Transverse colon (tissue), 4 donors: ENCODE results near the gene QRFP. TPM values are rescaled to one million over a fixed set of nuclear protein-coding genes. Genes with fewer than 3 reads are reported as not detected.
A peak's percentile ranks its signal among the peaks of the same experiment; 100 is the strongest.
"Not testable (repeated sequence)": the region's sequence is repeated elsewhere in the genome, so short reads cannot be mapped to it uniquely, and the experiment has no call there.

ENCODE experiments used
- DNase-seq: peaks from one replicate; pipeline ENCODE4 v3.0.0-alpha.2; 2019
- H3K27ac ChIP-seq, 4 donors: fragments of 200-600 bp; sonication (generic); 2 replicates each; pipeline ENCODE4 v1.5.1; 2016 to 2018; ENCODE audit warnings: inconsistent platforms in 4 of 4
- H3K27me3 ChIP-seq: fragments of 200-600 bp; sonication (generic); 2 replicates; pipeline ENCODE4 v1.5.1; 2017; ENCODE audit warnings: inconsistent platforms
- H3K36me3 ChIP-seq, 4 donors: fragments of 200-600 bp; sonication (generic); 2 replicates each; pipeline ENCODE4 v1.5.1; 2017 to 2019; ENCODE audit warnings: inconsistent platforms in 4 of 4
- H3K4me1 ChIP-seq, 4 donors: fragments of 200-600 bp; sonication (generic); 2 replicates each; pipeline ENCODE4 v1.5.1; 2017 to 2020; ENCODE audit warnings: inconsistent platforms in 4 of 4
- H3K4me3 ChIP-seq, 4 donors: fragments of 200-600 bp; sonication (generic); 1 replicate in 1 of 4; 2 replicates in 3 of 4; pipeline versions ENCODE4 v1.5.1 to v1.6.1; 2017 to 2019; ENCODE audit warnings: inconsistent platforms in 4 of 4
- H3K9me3 ChIP-seq, 2 donors: fragments of 200-600 bp; sonication (generic); 2 replicates each; pipeline ENCODE4 v1.5.1; 2017 to 2019; ENCODE audit warnings: inconsistent platforms in 2 of 2
- EP300 ChIP-seq: sonication (generic); formaldehyde crosslinking; IDR thresholded peaks from one replicate; pipeline ENCODE4 v1.6.1; 2017; ENCODE audit warnings: antibody characterized with exemption, low read depth
- POLR2A ChIP-seq: fragments of 450-650 bp; IDR thresholded peaks from one replicate; pipeline ENCODE4 v1.6.1; 2016; ENCODE audit warnings: antibody characterized with exemption, mild to moderate bottlenecking, moderate library complexity
- POLR2AphosphoS5 ChIP-seq, 3 donors: sonication (generic); formaldehyde crosslinking; IDR thresholded peaks; one replicate each; pipeline ENCODE4 v1.6.1; 2016; ENCODE audit warnings: antibody characterized with exemption in 3 of 3
- WGBS, 2 donors: methylation state at CpG; one replicate each; pipeline ENCODE4 v1.1.5; 2018; ENCODE audit warnings: low coverage in 1 of 2; 5-methylcytosine and 5-hydroxymethylcytosine counted together
- in situ Hi-C, 4 donors: fragments of 200-750 bp; cut with MboI; loops; one replicate each; pipeline versions ENCODE4 v1.15.0 to v1.15.1; 2017; ENCODE audit warnings: low sequenced_read_pairs in 3 of 4, low pct_ligation_motif_present in 1 of 4, low pct_unique_long_range_greater_than_20kb in 1 of 4
- intact Hi-C: fragments of 100-400 bp; cut with DNase I; formaldehyde crosslinking; loops from one replicate; pipeline ENCODE4 v1.15.1; 2023; ENCODE audit warnings: low total_unique reads
- total RNA-seq, 4 donors: library from RNA; depleted of rRNA; stranded (reverse); fragments of >200 nt; gene quantifications; one replicate each; pipeline ENCODE4 v1.1.0, GENCODE V29; 2016
- TF ChIP-seq, protein P1 (sequence below), 5 experiments: fragments of 200-600 bp in 3 of 5; fragments of 450-650 bp in 2 of 5; sonication (generic) in 3 of 5; IDR thresholded peaks; 1 replicate in 2 of 5; 2 replicates in 3 of 5; pipeline ENCODE4 v1.5.1; 2016 to 2017; ENCODE audit warnings: antibody characterized with exemption in 5 of 5, inconsistent platforms in 3 of 5, mild to moderate bottlenecking in 2 of 5, moderate library complexity in 1 of 5

QRFP gene
- total RNA-seq, 4 donors from 2014 or later, result not detected

DNA sequence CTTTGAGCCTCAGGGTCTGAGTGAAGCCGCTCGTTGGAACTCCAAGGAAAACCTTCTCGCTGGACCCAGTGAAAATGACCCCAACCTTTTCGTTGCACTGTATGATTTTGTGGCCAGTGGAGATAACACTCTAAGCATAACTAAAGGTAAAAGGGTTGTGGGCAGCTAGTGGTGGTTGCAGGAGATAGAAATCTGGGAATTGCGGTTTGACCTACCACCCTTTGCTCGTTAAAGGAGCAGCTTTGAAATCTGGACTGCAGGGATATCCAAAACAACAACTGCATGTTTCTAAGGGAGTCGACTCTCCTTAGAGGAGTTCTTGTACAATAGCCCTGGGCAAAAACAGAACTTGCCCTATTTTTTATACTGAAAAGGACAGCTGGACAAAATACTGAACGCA is 42.5 kb downstream of the QRFP start:
- no peak for DNase-seq
- Histone ChIP-seq H3K4me3 (no peak overlapping the region), H3K27ac (peak overlapping the region in 2 of 4 donors; percentile 8 to 97), H3K27me3 (no peaks in the 10 kb centered on the region), H3K36me3 (peaks cover 0 to 24% (median 8%) of the 10 kb centered on the region in 4 donors), H3K9me3 (no peaks in the 10 kb centered on the region), H3K4me1 (peaks cover 4 to 42% (median 10%) of the 10 kb centered on the region in 4 donors)
- 75 to 84% methylated on average over 7 to 8 of the region's 8 CpGs for WGBS, 2 donors
- in situ Hi-C loops, result loop anchor here in 1 of 4 donors (25.0 kb wide), 1 partner anchor 92 kb away; no protein-coding TSS in a partner anchor
- intact Hi-C loops, result no loop called here
- TF ChIP-seq POLR2AphosphoS5 (IDR thresholded peaks at IDR 0.05) (no peak), EP300 (no peak), POLR2A (no peak)
- TF ChIP-seq, protein P1, sequence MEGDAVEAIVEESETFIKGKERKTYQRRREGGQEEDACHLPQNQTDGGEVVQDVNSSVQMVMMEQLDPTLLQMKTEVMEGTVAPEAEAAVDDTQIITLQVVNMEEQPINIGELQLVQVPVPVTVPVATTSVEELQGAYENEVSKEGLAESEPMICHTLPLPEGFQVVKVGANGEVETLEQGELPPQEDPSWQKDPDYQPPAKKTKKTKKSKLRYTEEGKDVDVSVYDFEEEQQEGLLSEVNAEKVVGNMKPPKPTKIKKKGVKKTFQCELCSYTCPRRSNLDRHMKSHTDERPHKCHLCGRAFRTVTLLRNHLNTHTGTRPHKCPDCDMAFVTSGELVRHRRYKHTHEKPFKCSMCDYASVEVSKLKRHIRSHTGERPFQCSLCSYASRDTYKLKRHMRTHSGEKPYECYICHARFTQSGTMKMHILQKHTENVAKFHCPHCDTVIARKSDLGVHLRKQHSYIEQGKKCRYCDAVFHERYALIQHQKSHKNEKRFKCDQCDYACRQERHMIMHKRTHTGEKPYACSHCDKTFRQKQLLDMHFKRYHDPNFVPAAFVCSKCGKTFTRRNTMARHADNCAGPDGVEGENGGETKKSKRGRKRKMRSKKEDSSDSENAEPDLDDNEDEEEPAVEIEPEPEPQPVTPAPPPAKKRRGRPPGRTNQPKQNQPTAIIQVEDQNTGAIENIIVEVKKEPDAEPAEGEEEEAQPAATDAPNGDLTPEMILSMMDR (IDR thresholded peaks at IDR 0.05), result no peak

DNA sequence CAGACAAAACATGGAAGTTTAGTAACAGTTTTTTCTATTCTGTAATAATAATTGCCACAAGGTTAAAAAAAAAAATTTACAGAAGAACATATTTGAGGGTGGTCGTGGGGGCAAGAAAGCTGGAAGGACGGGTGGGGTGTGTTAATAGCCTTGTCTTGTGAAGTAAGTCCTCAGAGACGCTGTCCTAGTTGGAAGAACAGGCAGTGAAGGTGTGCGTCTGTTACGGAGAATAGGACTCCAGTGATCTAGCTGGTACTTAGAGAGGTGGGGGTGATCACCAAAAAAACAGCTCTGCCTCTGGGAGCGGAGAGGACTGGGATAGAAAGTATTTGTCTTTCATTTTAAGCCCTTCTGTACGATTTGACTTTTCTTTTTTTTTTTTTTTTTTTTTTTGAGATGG is 43.8 kb downstream of the QRFP start:
- no peak for DNase-seq

DNA sequence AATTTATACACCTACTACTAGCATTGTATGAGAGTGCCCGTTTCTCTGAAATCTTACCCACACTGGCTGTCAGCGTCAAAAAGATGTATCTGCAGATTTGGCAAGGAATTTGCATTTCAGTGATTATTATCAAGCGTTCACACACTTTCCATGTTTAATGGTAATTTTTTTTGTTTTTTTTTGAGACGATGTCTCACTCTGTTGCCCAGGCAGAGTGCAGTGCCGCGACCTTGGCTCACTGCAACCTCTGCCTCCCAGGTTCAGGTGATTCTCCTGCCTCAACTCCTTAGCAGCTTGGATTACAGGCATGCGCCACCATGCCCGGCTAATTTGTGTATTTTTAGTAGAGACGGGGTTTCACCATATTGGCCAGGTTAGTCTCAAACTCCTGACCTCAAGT is 47.3 kb downstream of the QRFP start:
- intact Hi-C loops, result loop anchor here (5.0 kb wide), 1 partner anchor 67 kb away; no protein-coding TSS in a partner anchor
- in situ Hi-C loops, result no loop called here
- Histone ChIP-seq H3K36me3 (peaks cover 0 to under 1% (median 0%) of the 10 kb centered on the region in 4 donors), H3K27ac (peak overlapping the region; percentile 94 to 99 (median 97)), H3K4me3 (no peak overlapping the region), H3K4me1 (peaks cover 0 to 75% (median 34%) of the 10 kb centered on the region in 4 donors), H3K27me3 (no peaks in the 10 kb centered on the region), H3K9me3 (no peaks in the 10 kb centered on the region)
- DNase-seq, result no peak
- 78 to 91% methylated on average over 9 of the region's 9 CpGs for WGBS, 2 donors
- TF ChIP-seq EP300 (no peak), POLR2AphosphoS5 (IDR thresholded peaks at IDR 0.05) (no peak), POLR2A (no peak)
- TF ChIP-seq, protein P1 (IDR thresholded peaks at IDR 0.05), result no peak

More for the DNA sequence above, 43.8 kb downstream of the QRFP start:
- TF ChIP-seq POLR2AphosphoS5 (IDR thresholded peaks at IDR 0.05), result no peak
- TF ChIP-seq, protein P1 (IDR thresholded peaks at IDR 0.05), result no peak
- no peak for TF ChIP-seq EP300
- no peak for TF ChIP-seq POLR2A
- no peaks in the 10 kb centered on the region for H3K9me3 ChIP-seq
- WGBS, 2 donors, result 85 to 90% methylated on average over 7 of the region's 7 CpGs
- intact Hi-C loops (no loop called here), in situ Hi-C loops (loop anchor here in 1 of 4 donors (25.0 kb wide), 1 partner anchor 90 kb away; no protein-coding TSS in a partner anchor)
- peak overlapping the region; percentile 46 to 99 (median 96) for H3K27ac ChIP-seq
- H3K4me3 ChIP-seq, result no peak overlapping the region
- no peaks in the 10 kb centered on the region for H3K27me3 ChIP-seq
- peaks cover 0 to 24% (median 8%) of the 10 kb centered on the region in 4 donors for H3K36me3 ChIP-seq
- H3K4me1 ChIP-seq, result peaks cover 2 to 45% (median 11%) of the 10 kb centered on the region in 4 donors

DNA sequence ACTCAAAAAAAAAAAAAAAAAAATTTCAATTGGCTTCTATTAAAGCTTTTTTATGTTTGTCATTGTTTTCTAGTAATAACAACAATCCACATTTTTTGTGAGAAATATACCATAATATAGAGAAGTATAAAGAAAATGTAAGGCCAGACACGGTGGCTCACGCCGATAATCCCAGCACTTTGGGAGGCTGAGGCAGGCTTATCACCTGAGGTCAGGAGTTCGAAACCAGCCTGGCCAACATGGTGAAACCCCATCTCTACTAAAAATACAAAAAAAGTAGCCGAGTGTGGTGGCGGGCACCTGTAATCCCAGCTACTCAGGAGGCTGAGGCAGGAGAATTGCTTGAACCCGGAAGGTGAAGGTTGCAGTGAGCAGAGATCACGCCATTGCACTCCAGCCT is 48.1 kb downstream of the QRFP start:
- H3K27ac ChIP-seq, result peak overlapping the region; percentile 94 to 99 (median 97)
- H3K4me1 ChIP-seq, result peaks cover 6 to 83% (median 42%) of the 10 kb centered on the region in 4 donors
- H3K27me3 ChIP-seq, in situ Hi-C loops, DNase-seq, H3K9me3 ChIP-seq, H3K36me3 ChIP-seq, H3K4me3 ChIP-seq: not testable (repeated sequence)
- 90 to 97% methylated on average over 7 to 8 of the region's 8 CpGs for WGBS, 2 donors
- intact Hi-C loops, result loop anchor here (5.0 kb wide), 1 partner anchor 66 kb away; no protein-coding TSS in a partner anchor
